SU-DHL-6 (cell line): Measurements from ENCODE around the gene C7orf57.
A peak's percentile ranks its signal among the peaks of the same experiment; 100 is the strongest.

Experiments used
- H2AFZ ChIP-seq: fragments of 200-600 bp; sonication (generic); 2 replicates; pipeline ENCODE4 v1.6.1; 2014; ENCODE audit warnings: low read depth, mild to moderate bottlenecking, moderate library complexity, mixed read lengths, antibody characterized with exemption, low read length; ENCODE audit not compliant: severe bottlenecking
- H3F3A ChIP-seq: fragments of 200-600 bp; shearing (Covaris generic); 2 replicates; pipeline ENCODE4 v1.6.0; 2016; ENCODE audit warnings: antibody characterized with exemption, mild to moderate bottlenecking; ENCODE audit not compliant: insufficient read depth
- H3K27ac ChIP-seq: fragments of 200-600 bp; sonication (generic); 2 replicates; pipeline ENCODE4 v1.5.1; 2016; ENCODE audit warnings: low read depth, mild to moderate bottlenecking, low read length, moderate library complexity, mixed read lengths
- H3K27me3 ChIP-seq: fragments of 200-600 bp; sonication (generic), shearing (Covaris generic); 2 replicates; pipeline ENCODE4 v1.6.0; 2014; ENCODE audit warnings: mild to moderate bottlenecking, low read length
- H3K36me3 ChIP-seq: fragments of 200-600 bp; sonication (generic); 2 replicates; pipeline ENCODE4 v1.6.1; 2014; ENCODE audit warnings: mild to moderate bottlenecking, low read length, mixed read lengths
- H3K4me2 ChIP-seq: fragments of 300-600, 200-600 bp; shearing (Covaris generic), sonication (generic); 2 replicates; pipeline ENCODE4 v1.6.0; 2014; ENCODE audit warnings: low read length, low read depth, mild to moderate bottlenecking; ENCODE audit not compliant: poor library complexity, severe bottlenecking
- H3K4me3 ChIP-seq: fragments of 200-600 bp; sonication (generic); 2 replicates; pipeline ENCODE4 v1.5.1; 2014; ENCODE audit warnings: antibody characterized with exemption, low read length, mild to moderate bottlenecking, mixed read lengths; ENCODE audit not compliant: insufficient read depth, poor library complexity, severe bottlenecking
- H3K79me2 ChIP-seq: fragments of 200-600 bp; sonication (generic); 2 replicates; pipeline ENCODE4 v1.6.1; 2014; ENCODE audit warnings: mild to moderate bottlenecking, low read length, moderate library complexity; ENCODE audit not compliant: insufficient read depth
- H3K9ac ChIP-seq: fragments of 200-600 bp; sonication (generic); 2 replicates; pipeline ENCODE4 v1.7.0; 2014; ENCODE audit warnings: mild to moderate bottlenecking, low read length
- H3K9me2 ChIP-seq: fragments of 200-600 bp; sonication (generic); replicated peaks from 2 replicates; pipeline ENCODE4 v1.6.1; 2014; ENCODE audit warnings: low read length; ENCODE audit not compliant: insufficient read depth
- H3K9me3 ChIP-seq: fragments of 200-600 bp; sonication (generic); 2 replicates; pipeline ENCODE4 v1.6.1; 2014; ENCODE audit warnings: low read length, mixed read lengths; ENCODE audit not compliant: insufficient read depth
- H4K20me1 ChIP-seq: fragments of 200-600 bp; sonication (generic); 2 replicates; pipeline ENCODE4 v1.6.1; 2014; ENCODE audit warnings: low read depth, mild to moderate bottlenecking, antibody characterized with exemption, low read length, moderate library complexity, mixed read lengths
- CTCF ChIP-seq: fragments of 200-600 bp; sonication (generic); IDR thresholded peaks from one replicate; pipeline ENCODE4 v1.5.1; 2017; ENCODE audit warnings: antibody characterized with exemption, mild to moderate bottlenecking, low read length, moderate library complexity; ENCODE audit not compliant: insufficient read depth, poor library complexity, severe bottlenecking
- EZH2phosphoT487 ChIP-seq: fragments of 200-600 bp; sonication (generic), shearing (Covaris generic); conservative IDR thresholded peaks from 2 replicates; pipeline ENCODE4 v1.6.1; 2018; ENCODE audit warnings: mild to moderate bottlenecking, antibody characterized with exemption, low read length, moderate library complexity, mixed read lengths

C7orf57 gene

GRCh38 chr7:47990592-47990991 is 44.8 kb upstream of the C7orf57 start:
- Histone ChIP-seq H3K4me2 (no peak overlapping the region), H3K9me3 (no peaks in the 10 kb centered on the region), H3K27ac (no peak overlapping the region), H4K20me1 (no peaks in the 10 kb centered on the region), H3K9me2 (no peaks in the 10 kb centered on the region), H3K79me2 (no peaks in the 10 kb centered on the region), H2AFZ (peak overlapping the region; percentile 93), H3K36me3 (no peaks in the 10 kb centered on the region), H3K9ac (no peak overlapping the region), H3K27me3 (no peaks in the 10 kb centered on the region), H3K4me3 (no peak overlapping the region), H3F3A (no peaks in the 10 kb centered on the region)
- TF ChIP-seq EZH2phosphoT487 (no peak), CTCF (no peak)

GRCh38 chr7:47991270-47991669 is 44.1 kb upstream of the C7orf57 start:
- H3K9me3 ChIP-seq: no peaks in the 10 kb centered on the region
- no peaks in the 10 kb centered on the region for H4K20me1 ChIP-seq
- H3K36me3 ChIP-seq: no peaks in the 10 kb centered on the region
- H3K4me3 ChIP-seq: peak overlapping the region; percentile 48
- peak overlapping the region; percentile 30 for H3K27ac ChIP-seq
- H3K79me2 ChIP-seq: no peaks in the 10 kb centered on the region
- H3K4me2 ChIP-seq: peak overlapping the region; percentile 63
- no peaks in the 10 kb centered on the region for H3K9me2 ChIP-seq
- H3K27me3 ChIP-seq: no peaks in the 10 kb centered on the region
- peak overlapping the region; percentile 52 for H3K9ac ChIP-seq
- peak overlapping the region; percentile 93 for H2AFZ ChIP-seq
- TF ChIP-seq CTCF (no peak), EZH2phosphoT487 (no peak)
- H3F3A ChIP-seq: no peaks in the 10 kb centered on the region

- H3K9me2 ChIP-seq: no peaks in the 10 kb centered on the region
- no peaks in the 10 kb centered on the region for H3K27me3 ChIP-seq
- H3K79me2 ChIP-seq: no peaks in the 10 kb centered on the region
- peak overlapping the region; percentile 48 for H3K4me3 ChIP-seq
- no peaks in the 10 kb centered on the region for H3F3A ChIP-seq
- H3K27ac ChIP-seq: peak overlapping the region; percentile 46
- H3K9me3 ChIP-seq: no peaks in the 10 kb centered on the region
- TF ChIP-seq CTCF (peak; percentile 86), EZH2phosphoT487 (no peak)
- peak overlapping the region; percentile 52 for H3K9ac ChIP-seq
- H3K36me3 ChIP-seq: no peaks in the 10 kb centered on the region
- peak overlapping the region; percentile 93 for H2AFZ ChIP-seq
- no peaks in the 10 kb centered on the region for H4K20me1 ChIP-seq
- H3K4me2 ChIP-seq: peak overlapping the region; percentile 63
Measured at GRCh38 chr7:47991741-47992311, 43.5 kb upstream of the C7orf57 start.
